Spinal cord (tissue), 10 donors: ENCODE results near the gene RXFP2. TPM values are rescaled to one million over a fixed set of nuclear protein-coding genes. Genes with fewer than 3 reads are reported as not detected.

Experiments
- DNase-seq, 6 donors: peaks; one replicate each; pipeline versions ENCODE4 v3.0.0 to v3.0.0-alpha.2; 2013 to 2015; ENCODE audit warnings: low spot score in 6 of 6, low read depth in 4 of 6
- H3K27ac ChIP-seq: one replicate; pipeline ENCODE4 v1.5.1; 2013; ENCODE audit warnings: low read depth, low read length, control low read depth
- H3K27me3 ChIP-seq: one replicate; pipeline ENCODE4 v1.6.1; 2013; ENCODE audit warnings: low read length; ENCODE audit not compliant: control insufficient read depth, insufficient read depth
- H3K36me3 ChIP-seq: one replicate; pipeline ENCODE4 v1.6.1; 2013; ENCODE audit warnings: low read length; ENCODE audit not compliant: control insufficient read depth, insufficient read depth
- H3K4me1 ChIP-seq: one replicate; pipeline ENCODE4 v1.6.1; 2013; ENCODE audit warnings: low read length; ENCODE audit not compliant: control insufficient read depth, insufficient read depth
- H3K4me3 ChIP-seq: one replicate; pipeline ENCODE4 v1.5.1; 2013; ENCODE audit warnings: low read depth, low read length, control low read depth
- H3K9me3 ChIP-seq: one replicate; pipeline ENCODE4 v1.6.1; 2013; ENCODE audit warnings: low read length; ENCODE audit not compliant: control insufficient read depth, insufficient read depth
- WGBS: methylation state at CpG from one replicate; pipeline ENCODE4 v1.1.5; 2013; ENCODE audit warnings: missing lambda C conversion rate; ENCODE audit not compliant: insufficient coverage; 5-methylcytosine and 5-hydroxymethylcytosine counted together
- polyA plus RNA-seq, 2 donors: library from polyadenylated mRNA; unstranded; fragments of 120-200 nt; gene quantifications; one replicate each; pipeline ENCODE4 v1.2.1, GENCODE V29; 2013; ENCODE audit not compliant: insufficient read length in 2 of 2
- total RNA-seq, 2 donors: library from RNA; depleted of rRNA in 1 of 2; stranded (reverse); fragments of 120-200 nt in 1 of 2; fragments of >200 nt in 1 of 2; gene quantifications; one replicate each; pipeline versions ENCODE4 v1.2.3 to v1.2.4, GENCODE V29; 2013 to 2014
- donor health status: healthy.

Gene RXFP2
- total and polyA plus RNA-seq, 4 donors: not detected

GRCh38 chr13:31733066-31733465 lies 6.3 kb upstream of the RXFP2 start:
- no peaks in the 10 kb centered on the region for H3K4me1 ChIP-seq
- 71% methylated on average over 5 of the region's 5 CpGs for WGBS
- H3K4me3 ChIP-seq: no peak overlapping the region
- no peaks in the 10 kb centered on the region for H3K27me3 ChIP-seq
- no peaks in the 10 kb centered on the region for H3K36me3 ChIP-seq
- no peaks in the 10 kb centered on the region for H3K9me3 ChIP-seq
- no peak for DNase-seq
- no peak overlapping the region for H3K27ac ChIP-seq

GRCh38 chr13:31733647-31734046 lies 5.7 kb upstream of the RXFP2 start:
- Histone ChIP-seq H3K27me3 (no peaks in the 10 kb centered on the region), H3K4me1 (no peaks in the 10 kb centered on the region), H3K4me3 (no peak overlapping the region), H3K27ac (no peak overlapping the region), H3K9me3 (no peaks in the 10 kb centered on the region), H3K36me3 (no peaks in the 10 kb centered on the region)
- WGBS: no CpG with 5 or more reads among the region's 2 CpGs
- no peak for DNase-seq

GRCh38 chr13:31742097-31742734 lies 2.9 kb downstream of the RXFP2 start:
- Histone ChIP-seq H3K27me3 (peaks cover 2% of the 10 kb centered on the region), H3K4me3 (no peak overlapping the region), H3K27ac (no peak overlapping the region), H3K9me3 (no peaks in the 10 kb centered on the region), H3K4me1 (no peaks in the 10 kb centered on the region), H3K36me3 (no peaks in the 10 kb centered on the region)
- peak; percentile 35 to 90 (median 64) for DNase-seq
- WGBS: 0% methylated on average over 2 of the region's 7 CpGs

- Histone ChIP-seq H3K36me3 (no peaks in the 10 kb centered on the region), H3K27me3 (peaks cover 2% of the 10 kb centered on the region), H3K4me3 (no peak overlapping the region), H3K4me1 (no peaks in the 10 kb centered on the region), H3K27ac (no peak overlapping the region), H3K9me3 (no peaks in the 10 kb centered on the region)
- WGBS: no CpG with 5 or more reads among the region's 3 CpGs
- peak in 1 of 6 donors; percentile 3 for DNase-seq
Observed at GRCh38 chr13:31747291-31747690, 8.0 kb downstream of the RXFP2 start.

GRCh38 chr13:31747966-31748365 lies 8.6 kb downstream of the RXFP2 start:
- no peaks in the 10 kb centered on the region for H3K4me1 ChIP-seq
- no peak overlapping the region for H3K27ac ChIP-seq
- H3K4me3 ChIP-seq: no peak overlapping the region
- H3K36me3 ChIP-seq: no peaks in the 10 kb centered on the region
- H3K9me3 ChIP-seq: no peaks in the 10 kb centered on the region
- no peak for DNase-seq
- H3K27me3 ChIP-seq: peaks cover 2% of the 10 kb centered on the region
- WGBS: no CpG with 5 or more reads among the region's 2 CpGs

GRCh38 chr13:31749929-31750328 lies 10.6 kb downstream of the RXFP2 start:
- Histone ChIP-seq H3K9me3 (no peaks in the 10 kb centered on the region), H3K36me3 (no peaks in the 10 kb centered on the region), H3K27ac (no peak overlapping the region), H3K27me3 (no peaks in the 10 kb centered on the region), H3K4me3 (no peak overlapping the region), H3K4me1 (no peaks in the 10 kb centered on the region)
- WGBS: 80% methylated on average over 2 of the region's 4 CpGs
- DNase-seq: no peak

- no peaks in the 10 kb centered on the region for H3K4me1 ChIP-seq
- no peak for DNase-seq
Observed at GRCh38 chr13:31755211-31755610, 15.9 kb downstream of the RXFP2 start.

GRCh38 chr13:31755803-31756212 lies 16.5 kb downstream of the RXFP2 start:
- Histone ChIP-seq H3K27me3 (no peaks in the 10 kb centered on the region), H3K4me3 (no peak overlapping the region), H3K36me3 (no peaks in the 10 kb centered on the region), H3K4me1 (no peaks in the 10 kb centered on the region), H3K9me3 (no peaks in the 10 kb centered on the region), H3K27ac (no peak overlapping the region)
- DNase-seq: no peak
- WGBS: 91% methylated on average over 4 of the region's 5 CpGs

More at GRCh38 chr13:31755211-31755610, 15.9 kb downstream of the RXFP2 start:
- H3K4me3 ChIP-seq: no peak overlapping the region
- no peaks in the 10 kb centered on the region for H3K9me3 ChIP-seq
- no peak overlapping the region for H3K27ac ChIP-seq
- H3K27me3 ChIP-seq: no peaks in the 10 kb centered on the region
- H3K36me3 ChIP-seq: no peaks in the 10 kb centered on the region
- no CpG with 5 or more reads among the region's 6 CpGs for WGBS

GRCh38 chr13:31756346-31756745 lies 17.0 kb downstream of the RXFP2 start:
- no peaks in the 10 kb centered on the region for H3K9me3 ChIP-seq
- H3K4me3 ChIP-seq: no peak overlapping the region
- H3K27me3 ChIP-seq: no peaks in the 10 kb centered on the region
- H3K4me1 ChIP-seq: no peaks in the 10 kb centered on the region
- no peak overlapping the region for H3K27ac ChIP-seq
- DNase-seq: no peak
- 96% methylated on average over 3 of the region's 4 CpGs for WGBS
- no peaks in the 10 kb centered on the region for H3K36me3 ChIP-seq

GRCh38 chr13:31761951-31762350 lies 22.6 kb downstream of the RXFP2 start:
- Histone ChIP-seq H3K9me3 (no peaks in the 10 kb centered on the region), H3K27ac (no peak overlapping the region), H3K36me3 (no peaks in the 10 kb centered on the region), H3K4me3 (no peak overlapping the region), H3K4me1 (no peaks in the 10 kb centered on the region), H3K27me3 (no peaks in the 10 kb centered on the region)
- no CpG with 5 or more reads among the region's 2 CpGs for WGBS
- DNase-seq: no peak
